Erythroblast (primary cell): Measurements from ENCODE around the gene NGFR.

Experiments
- GATA1 ChIP-seq: IDR thresholded peaks from 2 replicates; pipeline ENCODE4 v1.6.1; 2011; ENCODE audit warnings: low read depth, mild to moderate bottlenecking, control low read depth, low read length, moderate library complexity
- POLR2A ChIP-seq: IDR thresholded peaks from 2 replicates; pipeline ENCODE4 v1.6.1; 2011; ENCODE audit warnings: mild to moderate bottlenecking, low read length

DNA sequence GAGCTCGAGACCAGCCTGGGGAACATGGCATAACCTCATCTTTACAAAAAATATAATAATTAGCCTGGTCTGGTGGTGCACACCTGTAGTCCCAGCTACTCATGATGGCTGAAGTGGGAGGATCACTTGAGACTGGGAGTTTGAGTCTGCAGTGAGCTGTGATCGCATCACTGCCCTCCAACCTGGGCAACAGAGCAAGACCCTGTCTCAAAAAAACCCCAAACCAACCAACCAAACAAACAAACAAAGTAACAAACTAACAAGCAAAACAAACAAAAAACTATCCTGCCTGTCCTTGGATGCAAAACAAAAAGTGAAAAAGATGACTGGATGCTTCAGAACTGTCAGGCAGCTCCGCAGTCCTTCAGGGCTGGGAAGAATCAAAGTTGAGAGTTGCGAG is 5.7 kb upstream of the NGFR start:
- TF ChIP-seq POLR2A: no peak
- TF ChIP-seq GATA1: no peak
